NK-92 treated with Interleukin-12 subunit alpha and Interleukin-12 subunit beta, amount 100 ng/mL, for 24 hours (cell line): ENCODE data around the gene TMC8.
"Not testable (repeated sequence)": the region's sequence is repeated elsewhere in the genome, so short reads cannot be mapped to it uniquely, and the experiment has no call there.

Source experiments
- DNase-seq: peaks from one replicate; lab custom pipeline; 2025; lab: John Stamatoyannopoulos, UW

The TMC8 gene

DNA sequence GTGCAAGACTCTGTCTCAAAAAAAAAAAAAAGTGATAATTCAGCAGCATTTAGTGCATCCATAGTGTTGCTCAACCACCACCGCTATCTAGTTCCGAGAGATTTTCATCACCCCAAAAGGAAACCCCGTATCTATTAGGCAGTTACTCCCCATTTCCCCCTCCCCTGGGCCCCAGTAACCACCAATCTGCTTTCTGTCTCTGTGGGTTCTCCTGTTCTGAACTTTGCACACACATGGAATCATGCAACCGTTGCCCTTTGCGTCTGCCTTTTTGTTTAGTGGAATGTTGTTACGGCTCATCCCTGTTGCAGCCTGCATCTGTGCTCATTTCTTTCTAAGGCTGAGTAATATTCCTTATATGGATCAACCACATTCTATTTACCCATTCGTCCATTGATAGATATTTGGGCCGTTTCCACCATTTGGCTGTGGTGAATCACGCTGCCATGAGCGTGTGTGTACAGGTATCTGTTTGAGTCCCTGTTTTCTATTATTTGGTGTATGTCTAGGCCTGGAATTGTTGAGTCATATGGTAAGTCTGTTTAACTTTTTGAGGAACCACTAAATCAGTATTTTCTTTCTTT is 29.1 kb downstream of the TMC8 start:
- no peak for DNase-seq

DNA sequence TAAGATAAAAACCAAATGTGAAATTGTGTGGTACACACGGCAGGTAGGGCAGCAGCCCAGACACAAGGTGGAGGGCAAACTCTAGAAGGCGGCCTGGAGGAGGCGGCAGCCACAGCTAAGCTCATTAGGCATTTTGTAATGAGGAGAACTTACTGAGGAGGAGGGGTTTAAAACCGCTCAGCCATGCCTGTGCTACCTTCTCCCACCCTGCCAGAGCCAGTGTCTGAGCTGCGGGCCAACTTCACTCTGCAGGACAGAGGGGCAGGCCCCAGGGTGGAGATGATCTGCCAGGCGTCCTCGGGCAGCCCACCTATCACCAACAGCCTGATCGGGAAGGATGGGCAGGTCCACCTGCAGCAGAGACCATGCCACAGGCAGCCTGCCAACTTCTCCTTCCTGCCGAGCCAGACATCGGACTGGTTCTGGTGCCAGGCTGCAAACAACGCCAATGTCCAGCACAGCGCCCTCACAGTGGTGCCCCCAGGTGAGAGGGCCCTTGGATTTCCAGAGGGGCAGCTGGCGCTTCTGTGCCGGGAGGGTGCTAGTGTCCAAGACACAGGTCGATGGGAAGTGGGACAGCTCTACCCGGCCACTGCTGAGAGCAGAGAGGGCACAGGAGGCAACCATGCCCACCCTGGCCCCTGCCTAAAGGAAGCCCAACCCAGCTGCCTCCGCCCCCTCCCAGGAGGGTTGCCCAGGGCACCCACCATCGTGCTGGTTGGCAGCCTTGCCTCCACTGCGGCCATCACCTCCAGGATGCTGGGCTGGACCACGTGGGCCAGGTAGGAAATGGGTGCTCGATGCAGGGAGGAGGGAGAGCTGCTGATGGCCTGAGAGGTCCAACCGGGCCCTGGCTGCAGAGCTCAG is 33.5 kb downstream of the TMC8 start:
- no peak for DNase-seq

DNA sequence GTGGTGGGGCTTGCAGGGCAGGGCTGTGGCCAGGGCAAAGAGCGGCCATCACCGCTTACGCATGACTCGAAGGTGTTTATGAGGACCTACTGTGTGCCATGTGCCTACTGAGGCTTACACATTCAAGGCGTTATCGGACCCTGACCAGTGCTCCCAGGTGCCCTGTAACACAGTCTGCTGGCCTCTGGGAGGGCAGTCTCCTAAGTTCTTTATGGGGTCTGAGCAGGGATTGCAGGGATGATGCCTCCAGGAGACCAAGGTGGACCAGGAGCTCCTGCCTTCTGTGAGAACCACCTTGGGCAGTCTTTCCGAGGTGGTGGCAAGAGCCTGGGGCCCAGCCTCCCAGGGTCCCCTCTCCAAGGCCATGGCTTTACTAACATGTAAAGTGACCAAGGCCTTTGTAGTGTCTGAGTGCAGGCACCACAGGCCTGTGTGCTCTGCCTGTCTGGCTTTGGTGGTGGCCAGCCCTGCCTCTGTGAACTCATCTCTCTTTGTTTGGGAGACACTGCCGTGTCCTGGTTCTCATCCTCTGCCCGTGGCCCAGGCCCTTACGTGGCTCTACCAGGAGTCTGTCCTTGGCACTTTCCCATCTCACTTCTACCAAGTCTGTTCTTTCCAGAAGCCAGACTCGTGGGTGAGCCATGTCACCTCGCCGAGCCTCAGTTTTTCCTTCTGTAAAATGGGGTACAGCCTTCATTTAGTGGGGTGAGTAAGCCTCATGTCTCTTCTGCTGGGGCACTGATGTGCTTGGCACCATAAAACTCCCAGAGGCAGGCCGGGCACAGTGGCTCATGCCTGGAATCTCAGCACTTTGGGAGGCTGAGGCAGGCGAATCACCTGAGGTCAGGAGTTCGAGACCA is 34.4 kb downstream of the TMC8 start:
- no peak for DNase-seq

DNA sequence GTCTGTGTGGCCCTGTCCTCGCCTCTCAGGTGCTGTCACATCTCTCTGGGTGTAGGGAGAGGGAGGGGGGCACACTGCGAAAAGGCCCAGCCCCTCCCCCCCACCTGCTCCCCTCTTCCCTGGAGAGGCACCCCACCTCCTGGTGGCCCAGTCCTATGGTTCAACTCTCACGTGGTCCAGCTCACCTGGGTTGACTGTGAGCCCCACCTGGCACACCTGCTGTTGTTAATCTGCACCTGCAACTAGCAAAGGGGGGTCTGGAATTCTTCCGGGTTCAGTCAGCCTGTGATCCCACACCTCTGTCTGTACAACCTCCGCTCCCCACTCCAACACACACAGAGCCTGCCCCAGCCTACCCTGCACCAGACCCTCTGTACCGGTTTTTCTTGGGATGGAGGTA is 35.8 kb downstream of the TMC8 start:
- no peak for DNase-seq

DNA sequence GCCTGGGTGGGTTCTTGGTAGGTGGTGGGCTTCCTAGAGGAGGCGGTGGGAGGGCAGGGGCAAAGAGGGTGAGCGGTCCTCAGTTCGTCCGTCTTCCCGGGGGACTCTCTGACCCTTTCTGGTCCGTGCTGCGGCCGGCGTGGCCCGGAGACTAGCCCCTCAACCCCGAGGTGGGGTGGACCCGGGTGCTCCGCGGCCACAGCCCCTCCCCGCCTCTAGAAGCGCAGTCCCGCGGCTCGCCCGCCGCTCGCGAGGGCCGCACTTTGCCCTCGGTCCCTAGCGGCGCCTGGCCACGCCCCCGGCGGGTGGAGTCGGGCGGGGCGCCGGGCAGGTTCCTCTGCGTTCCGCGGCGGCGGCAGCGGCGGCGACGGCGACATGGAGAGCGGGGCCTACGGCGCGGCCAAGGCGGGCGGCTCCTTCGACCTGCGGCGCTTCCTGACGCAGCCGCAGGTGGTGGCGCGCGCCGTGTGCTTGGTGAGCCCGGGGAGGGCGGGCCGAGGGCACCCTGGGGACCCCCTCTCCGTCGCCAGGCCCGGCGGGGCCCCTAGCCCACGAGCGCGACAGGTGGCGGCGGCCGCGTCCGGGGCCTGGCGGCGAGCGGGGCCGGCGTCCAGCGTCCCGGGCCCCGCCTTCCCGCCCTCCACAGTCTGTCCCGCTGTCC is 37.8 kb downstream of the TMC8 start, which contains the start of gene SYNGR2:
Gene SYNGR2 (plus strand): TSS at position 340 of the 661 bp plus-strand sequence. CDS start 36 bp downstream, at position 376.
- peak; percentile 71 for DNase-seq

DNA sequence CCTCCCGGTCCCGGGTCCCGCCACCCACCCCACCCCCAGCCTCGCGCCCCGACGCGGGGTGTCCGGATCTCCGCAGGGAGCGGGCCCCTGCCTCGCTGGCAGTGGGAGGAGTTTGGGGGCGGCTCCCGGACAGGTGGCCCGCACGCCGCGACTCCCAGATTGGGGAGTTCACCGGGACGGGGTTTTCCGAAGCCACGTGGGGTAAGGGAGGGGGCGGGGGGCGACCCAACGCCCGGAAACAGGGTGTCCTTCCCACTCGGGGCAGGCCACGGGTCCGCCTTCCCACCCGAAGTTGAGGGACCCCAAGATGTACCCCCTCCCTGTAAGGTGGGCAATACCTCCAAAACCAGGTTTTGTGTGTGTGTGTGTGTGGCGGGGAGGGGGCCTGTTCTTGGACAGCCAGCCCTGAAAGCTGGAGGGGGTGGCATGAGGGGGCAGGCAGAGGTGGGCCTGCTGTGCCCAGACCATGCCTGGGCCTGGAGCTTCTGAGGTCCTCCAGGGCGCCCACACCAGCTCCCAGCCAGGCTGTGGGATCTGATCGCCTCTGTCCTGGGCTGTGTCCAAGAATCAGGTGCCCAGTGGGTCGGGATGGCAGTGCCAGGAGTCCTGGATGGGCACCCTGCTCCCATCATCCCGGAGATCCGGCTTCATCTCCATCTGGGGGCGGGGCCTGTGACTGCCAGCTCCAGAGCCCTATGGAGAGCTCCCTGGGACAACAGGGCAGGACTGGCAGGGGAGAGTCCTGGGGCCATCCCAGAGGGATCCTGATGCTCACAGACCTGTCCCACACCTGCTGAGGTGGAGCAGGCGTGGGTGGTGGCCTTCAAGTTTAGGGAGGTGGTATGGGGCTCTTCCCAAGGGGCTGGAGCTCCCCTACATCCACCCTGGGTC is 38.6 kb downstream of the TMC8 start:
- no peak for DNase-seq

DNA sequence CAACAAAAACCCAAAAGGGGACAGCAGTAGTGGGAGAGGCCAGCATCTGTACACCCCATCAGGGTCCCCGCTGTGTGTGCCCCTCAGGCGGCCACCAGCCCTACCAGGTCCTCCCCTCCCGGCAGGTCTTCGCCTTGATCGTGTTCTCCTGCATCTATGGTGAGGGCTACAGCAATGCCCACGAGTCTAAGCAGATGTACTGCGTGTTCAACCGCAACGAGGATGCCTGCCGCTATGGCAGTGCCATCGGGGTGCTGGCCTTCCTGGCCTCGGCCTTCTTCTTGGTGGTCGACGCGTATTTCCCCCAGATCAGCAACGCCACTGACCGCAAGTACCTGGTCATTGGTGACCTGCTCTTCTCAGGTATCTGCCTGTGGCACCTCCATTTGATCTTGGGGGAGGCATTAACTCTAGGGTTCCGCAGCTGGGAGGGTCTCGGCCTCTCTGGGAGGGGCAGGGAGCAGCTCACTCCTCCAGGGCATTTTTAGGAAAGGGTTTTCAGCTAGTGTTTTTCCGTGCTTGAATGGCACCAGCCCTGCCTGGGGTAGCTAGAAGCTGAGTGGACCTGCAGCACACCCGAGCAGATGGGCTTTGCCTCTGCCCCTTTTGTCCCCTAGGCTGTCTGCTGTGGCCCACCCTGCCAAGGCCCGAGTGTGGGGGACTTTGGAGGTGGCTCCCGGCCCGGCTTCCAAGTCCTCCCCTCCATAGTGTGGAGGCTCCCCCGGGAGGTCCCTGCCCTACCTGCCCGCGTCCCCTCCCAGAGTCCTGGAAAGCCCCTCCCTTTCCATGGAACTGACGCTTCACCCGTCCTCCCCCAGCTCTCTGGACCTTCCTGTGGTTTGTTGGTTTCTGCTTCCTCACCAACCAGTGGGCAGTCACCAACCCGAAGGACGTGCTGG is 40.4 kb downstream of the TMC8 start:
- DNase-seq, result no peak

DNA sequence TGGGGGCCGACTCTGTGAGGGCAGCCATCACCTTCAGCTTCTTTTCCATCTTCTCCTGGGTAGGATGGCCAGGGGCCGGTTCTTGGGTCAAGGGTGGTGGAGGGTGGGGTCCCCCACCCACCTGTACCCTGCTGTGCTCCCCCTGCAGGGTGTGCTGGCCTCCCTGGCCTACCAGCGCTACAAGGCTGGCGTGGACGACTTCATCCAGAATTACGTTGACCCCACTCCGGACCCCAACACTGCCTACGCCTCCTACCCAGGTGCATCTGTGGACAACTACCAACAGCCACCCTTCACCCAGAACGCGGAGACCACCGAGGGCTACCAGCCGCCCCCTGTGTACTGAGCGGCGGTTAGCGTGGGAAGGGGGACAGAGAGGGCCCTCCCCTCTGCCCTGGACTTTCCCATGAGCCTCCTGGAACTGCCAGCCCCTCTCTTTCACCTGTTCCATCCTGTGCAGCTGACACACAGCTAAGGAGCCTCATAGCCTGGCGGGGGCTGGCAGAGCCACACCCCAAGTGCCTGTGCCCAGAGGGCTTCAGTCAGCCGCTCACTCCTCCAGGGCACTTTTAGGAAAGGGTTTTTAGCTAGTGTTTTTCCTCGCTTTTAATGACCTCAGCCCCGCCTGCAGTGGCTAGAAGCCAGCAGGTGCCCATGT is 41.1 kb downstream of the TMC8 start:
- DNase-seq, result not testable (repeated sequence)

DNA sequence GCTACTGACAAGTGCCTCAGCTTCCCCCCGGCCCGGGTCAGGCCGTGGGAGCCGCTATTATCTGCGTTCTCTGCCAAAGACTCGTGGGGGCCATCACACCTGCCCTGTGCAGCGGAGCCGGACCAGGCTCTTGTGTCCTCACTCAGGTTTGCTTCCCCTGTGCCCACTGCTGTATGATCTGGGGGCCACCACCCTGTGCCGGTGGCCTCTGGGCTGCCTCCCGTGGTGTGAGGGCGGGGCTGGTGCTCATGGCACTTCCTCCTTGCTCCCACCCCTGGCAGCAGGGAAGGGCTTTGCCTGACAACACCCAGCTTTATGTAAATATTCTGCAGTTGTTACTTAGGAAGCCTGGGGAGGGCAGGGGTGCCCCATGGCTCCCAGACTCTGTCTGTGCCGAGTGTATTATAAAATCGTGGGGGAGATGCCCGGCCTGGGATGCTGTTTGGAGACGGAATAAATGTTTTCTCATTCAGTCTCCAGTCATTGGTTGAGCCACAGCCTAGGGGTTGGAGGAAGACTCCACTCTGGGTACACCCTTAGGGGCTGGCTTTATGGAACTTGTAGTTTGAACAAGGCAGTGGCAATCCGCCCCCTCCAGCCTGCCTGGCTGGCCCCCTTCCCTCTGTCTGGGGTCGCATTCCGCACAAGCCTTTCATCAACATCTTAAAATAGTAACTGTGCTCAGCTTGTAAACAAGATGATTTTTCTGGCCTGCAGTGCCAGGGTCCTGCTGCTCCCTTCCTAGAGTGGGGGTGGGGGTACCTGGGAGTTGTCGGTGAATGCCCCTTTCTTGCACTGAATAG is 41.9 kb downstream of the TMC8 start:
- DNase-seq, result no peak

DNA sequence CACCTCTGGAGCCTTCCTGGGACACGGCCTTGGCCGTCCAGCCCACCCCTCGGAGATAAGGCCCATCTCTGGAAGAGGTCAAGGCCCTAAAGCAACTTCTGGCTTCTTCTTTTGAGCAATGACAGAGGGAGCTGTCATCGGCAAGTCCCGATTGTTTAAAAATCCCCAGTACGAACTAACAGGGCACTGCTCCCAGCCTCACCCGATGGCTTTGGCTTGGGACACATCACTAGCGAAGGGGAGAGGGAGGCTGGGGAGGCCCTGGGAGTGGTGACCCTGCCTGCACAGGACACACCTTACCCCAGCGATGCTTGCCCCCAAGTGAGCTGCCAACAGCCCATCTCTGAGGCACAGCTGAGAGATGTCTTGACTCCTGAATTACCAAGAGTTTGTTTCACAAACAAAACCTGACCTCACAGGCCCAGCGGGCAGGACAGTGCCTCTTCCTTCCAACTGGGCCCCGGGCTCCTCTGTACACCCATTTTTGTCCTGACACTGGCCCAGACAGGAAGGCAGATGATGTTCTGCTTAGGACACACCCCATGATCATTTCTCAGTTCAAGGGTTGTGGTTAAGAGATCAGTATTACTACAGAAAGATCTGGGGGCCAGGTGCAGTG is 42.6 kb downstream of the TMC8 start:
- no peak for DNase-seq

DNA sequence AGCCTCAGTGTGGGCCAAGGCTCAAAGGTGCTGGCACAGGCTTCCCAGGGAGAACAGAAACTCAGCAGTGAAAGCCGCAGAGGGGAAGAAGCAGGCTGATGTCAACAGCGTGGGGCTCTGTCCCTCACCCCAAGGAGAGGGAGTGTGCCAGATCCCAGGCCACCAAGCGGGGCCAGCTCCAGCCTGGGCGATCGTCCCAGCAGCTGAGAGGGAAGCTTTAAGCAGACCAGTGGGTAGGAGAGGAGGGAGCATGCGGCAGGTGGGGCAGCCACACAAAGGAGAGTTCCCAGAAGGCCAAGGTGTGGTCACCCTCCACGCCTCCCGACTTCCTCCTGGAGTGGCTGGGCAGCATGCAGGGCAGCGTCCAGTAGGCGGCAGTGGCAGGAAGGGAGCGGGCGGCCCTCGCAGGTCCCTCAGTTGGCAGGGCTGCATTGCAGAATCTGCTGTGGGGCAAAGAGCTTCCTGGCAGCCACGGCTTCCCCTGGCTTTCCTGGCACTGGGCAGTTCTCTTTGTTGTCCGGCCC is 43.8 kb downstream of the TMC8 start:
- DNase-seq, result no peak

DNA sequence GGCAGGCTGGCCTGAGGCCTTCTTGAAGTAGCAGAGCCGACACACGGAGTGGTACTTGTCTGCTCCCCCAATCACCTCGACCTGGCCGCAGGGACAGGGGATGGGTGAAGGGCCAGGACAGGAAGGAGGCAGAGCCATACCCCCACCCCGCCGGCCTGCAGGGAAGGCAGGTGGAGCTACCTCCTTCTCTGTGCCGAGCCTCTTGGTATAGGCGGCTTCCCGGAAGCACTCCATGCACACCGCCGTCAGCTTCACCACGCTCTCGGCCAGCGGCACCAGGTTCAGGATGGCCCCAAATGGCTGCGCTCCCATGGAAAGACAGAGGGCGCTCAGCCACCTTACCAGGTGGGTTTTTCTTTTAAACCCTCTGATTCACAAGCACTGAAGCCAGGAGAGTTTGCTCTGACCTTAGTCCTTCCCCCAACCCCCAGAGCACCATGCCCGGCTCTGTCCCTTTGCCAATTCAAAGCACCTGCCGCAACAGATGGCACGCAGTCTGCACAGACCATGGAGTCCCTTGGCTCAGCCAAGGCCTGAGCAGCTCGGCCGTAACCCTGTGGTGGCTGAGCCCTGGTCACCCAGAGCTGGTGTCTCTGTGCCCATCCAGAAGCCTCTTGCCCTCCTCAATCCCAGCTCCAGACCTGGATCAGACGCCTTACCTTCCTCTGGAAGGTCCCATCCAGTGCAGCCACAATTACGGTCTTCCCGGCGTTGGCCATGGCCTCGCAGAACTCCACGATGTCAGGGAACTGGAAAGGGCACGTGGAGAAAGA is 44.5 kb downstream of the TMC8 start:
- DNase-seq, result no peak

DNA sequence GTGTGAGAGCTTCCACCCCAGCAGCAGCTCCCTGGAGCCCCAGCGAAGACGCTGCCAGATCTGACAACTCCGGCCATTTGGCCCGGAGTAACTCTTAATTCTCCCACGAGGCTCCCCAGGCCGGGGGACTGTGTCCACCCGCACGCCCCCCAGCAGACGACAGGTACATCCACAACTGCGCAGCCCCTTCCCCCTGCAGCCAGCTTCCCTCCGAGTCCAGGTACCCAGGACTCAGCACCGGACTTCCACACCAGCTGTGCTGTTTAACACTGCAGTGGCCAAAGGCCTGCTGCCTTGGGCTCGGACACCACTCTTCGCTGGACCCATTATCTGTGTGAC is 45.0 kb downstream of the TMC8 start:
- DNase-seq, result no peak

DNA sequence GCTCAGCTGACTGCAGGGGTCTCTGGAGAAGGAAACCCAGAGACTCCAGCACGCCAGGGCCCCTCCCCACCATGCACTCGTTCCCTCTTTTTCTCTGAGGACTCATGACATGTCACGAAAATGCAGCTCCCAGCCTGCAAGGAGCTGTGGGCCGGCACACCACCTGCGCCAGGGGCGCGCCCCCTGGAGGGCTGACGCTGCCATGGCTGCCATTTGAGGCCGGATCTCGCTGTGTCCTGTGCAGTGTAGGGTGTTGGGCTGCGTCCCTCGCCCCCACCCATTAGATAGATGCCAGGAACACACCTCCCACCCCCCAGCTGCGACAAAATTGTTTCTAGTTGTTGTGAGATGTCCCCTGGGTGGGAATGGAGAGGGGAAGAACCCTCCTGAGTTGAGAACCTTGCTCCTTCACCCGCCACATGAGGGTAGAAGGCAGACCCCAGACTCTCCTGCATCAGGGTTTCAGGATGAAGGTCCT is 46.0 kb downstream of the TMC8 start:
- DNase-seq, result peak; percentile 15

DNA sequence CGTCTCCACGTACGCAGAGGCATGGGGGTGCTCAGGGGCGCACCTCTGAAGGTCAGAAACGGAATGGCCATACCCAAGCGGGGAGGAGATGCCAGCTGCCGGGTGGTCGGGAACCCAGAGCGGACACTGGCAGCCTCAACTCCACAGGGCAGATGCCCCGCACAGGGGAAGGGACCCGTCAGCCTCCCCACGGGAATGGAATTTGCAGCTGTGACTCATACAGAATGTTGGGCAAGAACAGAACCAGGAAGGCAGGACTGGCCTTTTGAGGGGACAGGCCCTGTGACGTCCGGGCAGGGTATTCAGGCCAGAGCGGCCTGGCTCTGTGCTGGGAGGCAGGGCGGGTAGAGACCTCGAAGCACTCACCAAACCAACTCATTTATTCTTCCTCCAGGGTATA is 48.8 kb downstream of the TMC8 start:
- DNase-seq, result no peak

DNA sequence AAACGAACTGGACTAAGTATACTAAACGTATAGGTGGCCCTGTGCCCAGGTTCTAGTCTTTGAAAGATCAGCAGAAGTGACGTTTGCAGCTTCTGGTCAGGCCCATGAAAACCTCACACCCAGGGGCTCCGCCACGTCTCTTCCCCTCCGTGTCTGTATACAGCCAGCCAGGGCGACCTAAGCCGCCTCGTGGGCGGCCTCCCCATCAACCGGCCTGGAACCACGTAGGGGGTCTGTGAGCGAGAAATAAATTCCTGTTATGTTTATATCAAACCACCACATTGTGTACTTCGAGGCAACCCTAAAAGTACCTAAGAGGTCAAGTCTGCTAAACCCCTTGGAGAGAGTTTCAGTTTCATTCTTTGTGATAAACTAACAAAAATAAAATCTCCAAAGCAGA is 49.5 kb downstream of the TMC8 start:
- no peak for DNase-seq

DNA sequence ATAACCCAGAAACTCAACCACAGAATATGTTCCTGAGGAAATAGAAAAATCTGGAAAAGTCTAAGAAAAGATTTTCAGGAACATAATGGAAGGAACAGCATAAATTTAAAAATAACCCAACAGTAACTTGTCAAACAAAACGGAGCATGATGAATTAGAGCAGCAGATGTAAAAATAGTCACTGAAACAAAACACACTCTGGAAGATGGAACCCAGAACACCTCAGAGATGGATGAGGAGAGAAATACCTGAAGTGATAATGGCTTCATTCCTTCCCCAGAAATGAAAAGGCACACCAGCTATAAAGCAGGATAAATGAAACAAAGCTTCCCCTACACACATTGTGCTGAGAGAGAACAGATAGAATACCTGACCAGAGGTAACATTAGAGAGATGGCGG is 49.9 kb downstream of the TMC8 start:
- no peak for DNase-seq
